ENCODE measurements around the gene SPTB.

DNA sequence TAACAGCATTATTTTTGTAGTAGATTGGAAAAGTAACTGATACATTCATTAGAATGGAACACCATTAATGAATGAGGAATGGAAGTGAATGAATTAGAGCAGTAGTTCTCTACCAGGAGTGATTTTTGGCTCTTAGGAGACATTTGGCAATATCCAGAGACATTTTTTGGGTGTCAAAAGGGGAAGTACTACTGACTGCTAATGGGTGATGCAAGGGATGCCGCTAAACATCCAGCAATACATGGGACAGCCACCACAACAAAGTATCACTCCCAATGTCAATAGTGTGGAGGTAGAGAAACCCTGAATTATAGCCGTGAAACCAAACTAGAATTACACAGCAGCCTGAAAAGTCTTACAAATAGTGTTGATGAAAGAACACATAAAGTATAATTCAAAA lies 36.1 kb upstream of the SPTB start:
- TF ChIP-seq, protein P1, sequence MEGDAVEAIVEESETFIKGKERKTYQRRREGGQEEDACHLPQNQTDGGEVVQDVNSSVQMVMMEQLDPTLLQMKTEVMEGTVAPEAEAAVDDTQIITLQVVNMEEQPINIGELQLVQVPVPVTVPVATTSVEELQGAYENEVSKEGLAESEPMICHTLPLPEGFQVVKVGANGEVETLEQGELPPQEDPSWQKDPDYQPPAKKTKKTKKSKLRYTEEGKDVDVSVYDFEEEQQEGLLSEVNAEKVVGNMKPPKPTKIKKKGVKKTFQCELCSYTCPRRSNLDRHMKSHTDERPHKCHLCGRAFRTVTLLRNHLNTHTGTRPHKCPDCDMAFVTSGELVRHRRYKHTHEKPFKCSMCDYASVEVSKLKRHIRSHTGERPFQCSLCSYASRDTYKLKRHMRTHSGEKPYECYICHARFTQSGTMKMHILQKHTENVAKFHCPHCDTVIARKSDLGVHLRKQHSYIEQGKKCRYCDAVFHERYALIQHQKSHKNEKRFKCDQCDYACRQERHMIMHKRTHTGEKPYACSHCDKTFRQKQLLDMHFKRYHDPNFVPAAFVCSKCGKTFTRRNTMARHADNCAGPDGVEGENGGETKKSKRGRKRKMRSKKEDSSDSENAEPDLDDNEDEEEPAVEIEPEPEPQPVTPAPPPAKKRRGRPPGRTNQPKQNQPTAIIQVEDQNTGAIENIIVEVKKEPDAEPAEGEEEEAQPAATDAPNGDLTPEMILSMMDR (IDR thresholded peaks at IDR 0.05; ENCODE audit: borderline replicate concordance, extremely low read depth, low read length, poor library complexity, severe bottlenecking): no peak
- TF ChIP-seq EZH2 (IDR thresholded peaks at IDR 0.05; ENCODE audit: borderline replicate concordance, low read depth, low read length, severe bottlenecking): no peak

Data from DND-41 (cell line).